Mucosa of rectum (tissue), 2 donors: Measurements from ENCODE around the gene ZNF385A.

Experiments used
- H3K27ac ChIP-seq, 2 donors: one replicate each; pipeline ENCODE4 v1.7.0; 2013; ENCODE audit warnings: inconsistent platforms in 2 of 2, low read depth in 2 of 2, low read length in 2 of 2
- H3K27me3 ChIP-seq, 2 donors: one replicate each; pipeline ENCODE4 v1.7.0; 2013; ENCODE audit warnings: low read length in 2 of 2; ENCODE audit not compliant: control insufficient read depth in 2 of 2, insufficient read depth in 2 of 2
- H3K36me3 ChIP-seq, 2 donors: one replicate each; pipeline ENCODE4 v1.7.0; 2013; ENCODE audit warnings: low read length in 2 of 2; ENCODE audit not compliant: control insufficient read depth in 2 of 2, insufficient read depth in 2 of 2
- H3K4me1 ChIP-seq, 2 donors: one replicate each; pipeline ENCODE4 v1.7.0; 2013; ENCODE audit warnings: low read length in 2 of 2, mild to moderate bottlenecking in 1 of 2; ENCODE audit not compliant: control insufficient read depth in 2 of 2, insufficient read depth in 2 of 2
- H3K4me3 ChIP-seq, 2 donors: one replicate each; pipeline ENCODE4 v1.7.0; 2013; ENCODE audit warnings: low read length in 2 of 2
- H3K9ac ChIP-seq, 2 donors: one replicate each; pipeline ENCODE4 v1.7.0; 2013; ENCODE audit warnings: low read length in 2 of 2, low read depth in 1 of 2, mild to moderate bottlenecking in 1 of 2
- H3K9me3 ChIP-seq, 2 donors: one replicate each; pipeline ENCODE4 v1.7.0; 2013; ENCODE audit warnings: low read length in 2 of 2; ENCODE audit not compliant: control insufficient read depth in 2 of 2
- donor health status: healthy.
- donor health status: Normal muscosa, but diverticular disease.

ZNF385A gene

GRCh38 chr12:54384591-54385041 lies at the start of gene ZNF385A:
TSS of gene ZNF385A (minus strand) at chr12:54384733. CDS start at chr12:54384514, 219 bp downstream.
- Histone ChIP-seq H3K36me3 (no peaks in the 10 kb centered on the region), H3K4me1 (peaks cover 12% of the 10 kb centered on the region in 2 donors), H3K9me3 (no peaks in the 10 kb centered on the region), H3K4me3 (peak within 1 kb of the TSS in 1 of 2 donors; percentile 31), H3K9ac (peak within 1 kb of the TSS in 1 of 2 donors; percentile 9), H3K27ac (peak within 1 kb of the TSS; percentile 17 to 76), H3K27me3 (no peaks in the 10 kb centered on the region)

- Histone ChIP-seq H3K9ac (no peak overlapping the region), H3K9me3 (no peaks in the 10 kb centered on the region), H3K4me3 (no peak overlapping the region), H3K36me3 (no peaks in the 10 kb centered on the region), H3K27me3 (peaks cover 0 to 3% of the 10 kb centered on the region in 2 donors), H3K27ac (peak overlapping the region in 1 of 2 donors; percentile 50), H3K4me1 (peaks cover 9 to 12% of the 10 kb centered on the region in 2 donors)
Observed at GRCh38 chr12:54432815-54433164, 48.3 kb upstream of the ZNF385A start.

- Histone ChIP-seq H3K4me1 (peaks cover 9 to 13% of the 10 kb centered on the region in 2 donors), H3K27ac (peak overlapping the region; percentile 10 to 50), H3K4me3 (no peak overlapping the region), H3K36me3 (no peaks in the 10 kb centered on the region), H3K9ac (no peak overlapping the region), H3K9me3 (no peaks in the 10 kb centered on the region), H3K27me3 (peaks cover 0 to 3% of the 10 kb centered on the region in 2 donors)
Observed at GRCh38 chr12:54431911-54432814, 47.6 kb upstream of the ZNF385A start.

GRCh38 chr12:54430471-54431069 lies 46.0 kb upstream of the ZNF385A start:
- H3K4me1 ChIP-seq, result peaks cover 9 to 16% of the 10 kb centered on the region in 2 donors
- no peaks in the 10 kb centered on the region for H3K9me3 ChIP-seq
- H3K9ac ChIP-seq, result no peak overlapping the region
- no peak overlapping the region for H3K27ac ChIP-seq
- H3K4me3 ChIP-seq, result no peak overlapping the region
- H3K27me3 ChIP-seq, result peaks cover 0 to 3% of the 10 kb centered on the region in 2 donors
- no peaks in the 10 kb centered on the region for H3K36me3 ChIP-seq

- peak overlapping the region; percentile 31 to 34 for H3K27ac ChIP-seq
- no peak overlapping the region for H3K9ac ChIP-seq
- H3K9me3 ChIP-seq, result no peaks in the 10 kb centered on the region
- H3K36me3 ChIP-seq, result no peaks in the 10 kb centered on the region
- H3K4me3 ChIP-seq, result no peak overlapping the region
- H3K4me1 ChIP-seq, result peaks cover 9 to 16% of the 10 kb centered on the region in 2 donors
- H3K27me3 ChIP-seq, result peaks cover 0 to 3% of the 10 kb centered on the region in 2 donors
Observed at GRCh38 chr12:54429014-54429471, 44.5 kb upstream of the ZNF385A start.

- H3K9me3 ChIP-seq, result no peaks in the 10 kb centered on the region
- peaks cover 0 to 3% of the 10 kb centered on the region in 2 donors for H3K27me3 ChIP-seq
- H3K36me3 ChIP-seq, result no peaks in the 10 kb centered on the region
- peaks cover 9 to 16% of the 10 kb centered on the region in 2 donors for H3K4me1 ChIP-seq
- H3K9ac ChIP-seq, result no peak overlapping the region
- peak overlapping the region; percentile 34 to 37 for H3K27ac ChIP-seq
- H3K4me3 ChIP-seq, result no peak overlapping the region
Observed at GRCh38 chr12:54428050-54429013, 43.8 kb upstream of the ZNF385A start.

GRCh38 chr12:54427106-54427505 lies 42.6 kb upstream of the ZNF385A start:
- H3K4me1 ChIP-seq, result peaks cover 6 to 11% of the 10 kb centered on the region in 2 donors
- peak overlapping the region in 1 of 2 donors; percentile 9 for H3K27ac ChIP-seq
- H3K4me3 ChIP-seq, result no peak overlapping the region
- H3K27me3 ChIP-seq, result peaks cover 0 to 3% of the 10 kb centered on the region in 2 donors
- H3K9ac ChIP-seq, result no peak overlapping the region
- no peaks in the 10 kb centered on the region for H3K36me3 ChIP-seq
- H3K9me3 ChIP-seq, result no peaks in the 10 kb centered on the region

- H3K4me3 ChIP-seq, result no peak overlapping the region
- H3K27me3 ChIP-seq, result no peaks in the 10 kb centered on the region
- H3K4me1 ChIP-seq, result peaks cover 4 to 8% of the 10 kb centered on the region in 2 donors
- H3K9ac ChIP-seq, result no peak overlapping the region
- H3K36me3 ChIP-seq, result no peaks in the 10 kb centered on the region
- no peaks in the 10 kb centered on the region for H3K9me3 ChIP-seq
- peak overlapping the region in 1 of 2 donors; percentile 9 for H3K27ac ChIP-seq
Observed at GRCh38 chr12:54426690-54427089, 42.2 kb upstream of the ZNF385A start.

- peaks cover 4 to 8% of the 10 kb centered on the region in 2 donors for H3K4me1 ChIP-seq
- no peak overlapping the region for H3K4me3 ChIP-seq
- no peaks in the 10 kb centered on the region for H3K9me3 ChIP-seq
- no peak overlapping the region for H3K9ac ChIP-seq
- peaks cover 0 to 5% of the 10 kb centered on the region in 2 donors for H3K27me3 ChIP-seq
- no peak overlapping the region for H3K27ac ChIP-seq
- no peaks in the 10 kb centered on the region for H3K36me3 ChIP-seq
Observed at GRCh38 chr12:54425702-54426101, 41.2 kb upstream of the ZNF385A start.
